GM19463 (cell line): ENCODE results near the gene SNTG2.

ENCODE experiments used
- ATAC-seq: cut with Tn5 transposase; IDR thresholded peaks from one replicate; pipeline ENCODE4 v1.9.1; 2021; ENCODE audit warnings: mild to moderate bottlenecking, moderate library complexity; ENCODE audit not compliant: unreplicated experiment

Gene SNTG2

GRCh38 chr2:926259-926793, 24.3 kb upstream of the SNTG2 start:
- ATAC-seq, result no peak

GRCh38 chr2:926896-927295, 23.8 kb upstream of the SNTG2 start:
- no peak for ATAC-seq

- no peak for ATAC-seq
Observed at GRCh38 chr2:929011-929735, 21.5 kb upstream of the SNTG2 start.

GRCh38 chr2:929925-930324, 20.7 kb upstream of the SNTG2 start:
- ATAC-seq, result no peak

GRCh38 chr2:930935-931334, 19.7 kb upstream of the SNTG2 start:
- no peak for ATAC-seq

GRCh38 chr2:932320-933115, 18.1 kb upstream of the SNTG2 start:
- ATAC-seq, result no peak

- no peak for ATAC-seq
Observed at GRCh38 chr2:933734-934295, 16.8 kb upstream of the SNTG2 start.

- no peak for ATAC-seq
Observed at GRCh38 chr2:937530-937929, 13.1 kb upstream of the SNTG2 start.

- ATAC-seq, result no peak
Observed at GRCh38 chr2:938181-939005, 12.3 kb upstream of the SNTG2 start.

GRCh38 chr2:939936-940601, 10.6 kb upstream of the SNTG2 start:
- no peak for ATAC-seq

GRCh38 chr2:941871-942270, 8.8 kb upstream of the SNTG2 start:
- no peak for ATAC-seq

GRCh38 chr2:942775-943460, 7.7 kb upstream of the SNTG2 start:
- ATAC-seq, result no peak

- no peak for ATAC-seq
Observed at GRCh38 chr2:943461-943797, 7.2 kb upstream of the SNTG2 start.

GRCh38 chr2:943821-944220, 6.8 kb upstream of the SNTG2 start:
- ATAC-seq, result no peak

- ATAC-seq, result no peak
Observed at GRCh38 chr2:944693-945092, 6.0 kb upstream of the SNTG2 start.

GRCh38 chr2:945104-945503, 5.5 kb upstream of the SNTG2 start:
- ATAC-seq, result no peak

GRCh38 chr2:946073-946948, 4.3 kb upstream of the SNTG2 start:
- peak; percentile 52 for ATAC-seq

- ATAC-seq, result no peak
Observed at GRCh38 chr2:949384-950079, 1.1 kb upstream of the SNTG2 start.
